Stimulated activated naive B cell treated with anti-CD40 and anti-IgM and Interleukin-4, amounts not matched to agents 10 μg/mL and 1 μg/mL and 100 μg/mL, for 72 hours (primary cell): ENCODE results near the gene STXBP2.
"Not testable (repeated sequence)": the region's sequence is repeated elsewhere in the genome, so short reads cannot be mapped to it uniquely, and the experiment has no call there.

ENCODE experiments used
- ATAC-seq, 2 donors: fragments of 150-1000 bp; cut with Tn5 transposase; replicated peaks; 2 replicates each; pipeline ENCODE4 v1.10.0; 2021; ENCODE audit warnings: moderate library complexity in 1 of 2
- DNase-seq: peaks from one replicate; pipeline ENCODE4 v3.0.0; 2021
- H3K27ac Mint-ChIP-seq: one replicate; pipeline ENCODE4 v1.8.0; 2022; ENCODE audit warnings: mild to moderate bottlenecking, mixed read lengths
- H3K27me3 Mint-ChIP-seq, 2 donors: one replicate each; pipeline ENCODE4 v1.8.0; 2022; ENCODE audit warnings: mixed read lengths in 2 of 2
- H3K36me3 Mint-ChIP-seq, 2 donors: one replicate each; pipeline ENCODE4 v1.8.0; 2022; ENCODE audit warnings: mixed read lengths in 2 of 2, mild to moderate bottlenecking in 1 of 2
- H3K4me1 Mint-ChIP-seq, 2 donors: one replicate each; pipeline ENCODE4 v1.8.0; 2022; ENCODE audit warnings: mixed read lengths in 2 of 2, mild to moderate bottlenecking in 1 of 2
- H3K4me3 Mint-ChIP-seq, 2 donors: one replicate each; pipeline ENCODE4 v1.8.0; 2022; ENCODE audit warnings: mild to moderate bottlenecking in 2 of 2, mixed read lengths in 2 of 2, moderate library complexity in 1 of 2
- H3K9me3 Mint-ChIP-seq, 2 donors: one replicate each; pipeline ENCODE4 v1.8.0; 2022; ENCODE audit warnings: mixed read lengths in 2 of 2, mild to moderate bottlenecking in 1 of 2

Gene STXBP2

GRCh38 chr19:7635670-7636069 lies 1.2 kb upstream of the STXBP2 start:
- peaks cover 35 to 79% of the 10 kb centered on the region in 2 donors for H3K4me1 Mint-ChIP-seq
- no peaks in the 10 kb centered on the region for H3K9me3 Mint-ChIP-seq
- ATAC-seq (no peak), DNase-seq (no peak)
- peak overlapping the region; percentile 36 to 94 for H3K4me3 Mint-ChIP-seq
- H3K36me3 Mint-ChIP-seq = peaks cover 38% of the 10 kb centered on the region in 2 donors
- H3K27ac Mint-ChIP-seq = peak overlapping the region; percentile 75
- H3K27me3 Mint-ChIP-seq = no peaks in the 10 kb centered on the region

GRCh38 chr19:7636317-7636690 lies 606 bp upstream of the STXBP2 start:
- ATAC-seq = no peak
- no peaks in the 10 kb centered on the region for H3K27me3 Mint-ChIP-seq
- peak overlapping the region; percentile 92 to 94 for H3K4me3 Mint-ChIP-seq
- peak overlapping the region; percentile 97 for H3K27ac Mint-ChIP-seq
- no peaks in the 10 kb centered on the region for H3K9me3 Mint-ChIP-seq
- DNase-seq = no peak
- H3K4me1 Mint-ChIP-seq = peaks cover 33 to 72% of the 10 kb centered on the region in 2 donors
- peaks cover 38% of the 10 kb centered on the region in 2 donors for H3K36me3 Mint-ChIP-seq

GRCh38 chr19:7637374-7638256 lies 705 bp downstream of the STXBP2 start:
- H3K4me1 Mint-ChIP-seq = peaks cover 29 to 62% of the 10 kb centered on the region in 2 donors
- DNase-seq = no peak
- ATAC-seq = peak; percentile 48 to 55
- H3K36me3 Mint-ChIP-seq = peaks cover 34 to 37% of the 10 kb centered on the region in 2 donors
- H3K9me3 Mint-ChIP-seq = no peaks in the 10 kb centered on the region
- peak overlapping the region; percentile 97 for H3K27ac Mint-ChIP-seq
- H3K4me3 Mint-ChIP-seq = peak overlapping the region; percentile 92 to 94
- no peaks in the 10 kb centered on the region for H3K27me3 Mint-ChIP-seq

GRCh38 chr19:7638802-7639465 lies 2.0 kb downstream of the STXBP2 start:
- Mint-ChIP-seq H3K9me3 (peaks cover 0 to 2% of the 10 kb centered on the region in 2 donors), H3K36me3 (peaks cover 36 to 42% of the 10 kb centered on the region in 2 donors), H3K27ac (no peak overlapping the region), H3K27me3 (no peaks in the 10 kb centered on the region), H3K4me3 (peak overlapping the region in 1 of 2 donors; percentile 7), H3K4me1 (peaks cover 26 to 55% of the 10 kb centered on the region in 2 donors)
- DNase-seq (no peak), ATAC-seq (no peak)

GRCh38 chr19:7639863-7640348 lies 3.0 kb downstream of the STXBP2 start:
- H3K36me3 Mint-ChIP-seq = peaks cover 43 to 47% of the 10 kb centered on the region in 2 donors
- H3K4me1 Mint-ChIP-seq = peaks cover 21 to 51% of the 10 kb centered on the region in 2 donors
- no peak for ATAC-seq
- peaks cover 0 to 2% of the 10 kb centered on the region in 2 donors for H3K9me3 Mint-ChIP-seq
- no peak overlapping the region for H3K27ac Mint-ChIP-seq
- peak overlapping the region; percentile 15 to 18 for H3K4me3 Mint-ChIP-seq
- no peaks in the 10 kb centered on the region for H3K27me3 Mint-ChIP-seq
- DNase-seq = no peak

GRCh38 chr19:7640803-7641202 lies 3.9 kb downstream of the STXBP2 start:
- no peak overlapping the region for H3K27ac Mint-ChIP-seq
- no peak overlapping the region for H3K4me3 Mint-ChIP-seq
- H3K9me3 Mint-ChIP-seq = peaks cover 0 to 2% of the 10 kb centered on the region in 2 donors
- DNase-seq (no peak), ATAC-seq (no peak)
- no peaks in the 10 kb centered on the region for H3K27me3 Mint-ChIP-seq
- H3K4me1 Mint-ChIP-seq = peaks cover 21 to 42% of the 10 kb centered on the region in 2 donors
- H3K36me3 Mint-ChIP-seq = peaks cover 49 to 53% of the 10 kb centered on the region in 2 donors

- peaks cover 51 to 59% of the 10 kb centered on the region in 2 donors for H3K36me3 Mint-ChIP-seq
- H3K27ac Mint-ChIP-seq = no peak overlapping the region
- H3K4me1 Mint-ChIP-seq = peaks cover 20 to 34% of the 10 kb centered on the region in 2 donors
- DNase-seq (no peak), ATAC-seq (no peak)
- no peak overlapping the region for H3K4me3 Mint-ChIP-seq
- no peaks in the 10 kb centered on the region for H3K27me3 Mint-ChIP-seq
- peaks cover 0 to 2% of the 10 kb centered on the region in 2 donors for H3K9me3 Mint-ChIP-seq
Measured at GRCh38 chr19:7641290-7642276, 4.7 kb downstream of the STXBP2 start.

GRCh38 chr19:7642295-7643030 lies 5.6 kb downstream of the STXBP2 start:
- Mint-ChIP-seq H3K4me1 (peaks cover 18 to 30% of the 10 kb centered on the region in 2 donors), H3K27ac (no peak overlapping the region), H3K9me3 (peaks cover 0 to 2% of the 10 kb centered on the region in 2 donors), H3K27me3 (no peaks in the 10 kb centered on the region), H3K36me3 (peaks cover 50 to 62% of the 10 kb centered on the region in 2 donors), H3K4me3 (no peak overlapping the region)
- ATAC-seq (no peak), DNase-seq (no peak)

- DNase-seq = no peak
- Mint-ChIP-seq H3K27me3 (no peaks in the 10 kb centered on the region), H3K4me1 (peaks cover 18 to 24% of the 10 kb centered on the region in 2 donors), H3K27ac (no peak overlapping the region), H3K36me3 (peaks cover 53 to 67% of the 10 kb centered on the region in 2 donors), H3K4me3 (no peak overlapping the region), H3K9me3 (peaks cover 0 to 2% of the 10 kb centered on the region in 2 donors)
- ATAC-seq = no peak
Measured at GRCh38 chr19:7643031-7643415, 6.1 kb downstream of the STXBP2 start.

GRCh38 chr19:7643629-7644549 lies 7.0 kb downstream of the STXBP2 start:
- H3K27ac Mint-ChIP-seq, DNase-seq: not testable (repeated sequence)

GRCh38 chr19:7644550-7644877 lies 7.6 kb downstream of the STXBP2 start:
- DNase-seq = no peak
- H3K4me1 Mint-ChIP-seq = peaks cover 9 to 13% of the 10 kb centered on the region in 2 donors
- peaks cover 0 to 2% of the 10 kb centered on the region in 2 donors for H3K9me3 Mint-ChIP-seq
- ATAC-seq = no peak
- no peak overlapping the region for H3K27ac Mint-ChIP-seq
- peaks cover 52 to 67% of the 10 kb centered on the region in 2 donors for H3K36me3 Mint-ChIP-seq
- no peak overlapping the region for H3K4me3 Mint-ChIP-seq
- no peaks in the 10 kb centered on the region for H3K27me3 Mint-ChIP-seq

More at GRCh38 chr19:7643629-7644549, 7.0 kb downstream of the STXBP2 start:
- not testable (repeated sequence) for ATAC-seq, H3K4me3 Mint-ChIP-seq, H3K27me3 Mint-ChIP-seq, H3K9me3 Mint-ChIP-seq
- Mint-ChIP-seq H3K36me3 (peaks cover 55 to 74% of the 10 kb centered on the region in 2 donors), H3K4me1 (peaks cover 15 to 17% of the 10 kb centered on the region in 2 donors)

GRCh38 chr19:7645163-7645562 lies 8.3 kb downstream of the STXBP2 start:
- DNase-seq = no peak
- H3K27me3 Mint-ChIP-seq = peaks cover 0 to 4% of the 10 kb centered on the region in 2 donors
- no peak overlapping the region for H3K27ac Mint-ChIP-seq
- no peak overlapping the region for H3K4me3 Mint-ChIP-seq
- peak in 1 of 2 donors; percentile 13 for ATAC-seq
- H3K36me3 Mint-ChIP-seq = peaks cover 45 to 61% of the 10 kb centered on the region in 2 donors
- H3K9me3 Mint-ChIP-seq = peaks cover 0 to 2% of the 10 kb centered on the region in 2 donors
- H3K4me1 Mint-ChIP-seq = peaks cover 3 to 6% of the 10 kb centered on the region in 2 donors
